IPS-NIHi7 (cell line): ENCODE data around the gene CSNK1D.

Experiments used
- DNase-seq: peaks from one replicate; pipeline ENCODE4 v3.0.0; 2012; ENCODE audit warnings: mixed read lengths; ENCODE audit errors: extremely low spot score

Gene CSNK1D

DNA sequence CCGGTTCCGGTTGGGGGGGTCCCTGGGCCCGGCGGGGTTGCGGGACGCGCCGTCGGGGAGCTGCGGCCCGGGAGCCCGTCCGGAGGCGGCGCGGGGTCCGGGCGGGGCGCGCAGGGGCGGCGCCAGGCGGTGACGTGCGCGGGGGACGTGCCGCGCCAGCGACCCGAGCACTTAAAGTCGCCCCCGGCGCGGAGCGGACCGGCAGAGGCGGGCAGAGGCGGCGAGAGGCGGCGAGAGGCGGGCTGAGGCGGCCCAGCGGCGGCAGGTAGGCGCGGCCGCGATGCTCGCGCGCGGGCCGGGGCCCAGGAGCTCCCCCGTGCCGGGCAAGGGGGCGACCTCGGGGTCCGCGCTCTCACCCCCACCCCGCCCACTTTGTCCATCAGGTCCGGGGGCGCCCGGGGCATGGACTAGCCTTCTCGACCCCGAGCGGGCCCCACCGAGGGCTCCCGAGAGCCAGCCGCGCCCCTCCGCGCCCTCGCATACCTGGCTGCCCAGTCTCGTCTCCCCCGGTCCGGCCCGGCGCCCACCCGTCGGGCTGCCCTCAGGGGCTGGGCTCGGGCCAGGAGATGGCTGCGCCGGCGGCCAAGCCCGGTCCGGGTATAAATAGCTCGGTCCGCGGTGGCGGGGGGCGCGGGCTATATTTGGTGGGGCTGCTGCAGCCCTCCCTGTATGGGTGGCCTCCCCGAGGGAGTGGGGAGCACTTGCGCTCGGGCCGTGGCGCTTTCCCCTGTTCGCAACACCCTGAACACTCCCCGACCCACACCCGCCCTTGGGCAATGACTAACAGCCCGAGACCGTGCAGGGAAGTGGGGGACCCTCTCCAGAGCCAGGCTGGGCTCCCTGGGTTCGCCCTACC, 44.4 kb downstream of the CSNK1D start, which contains the start of gene SLC16A3:
Gene SLC16A3 (plus strand): TSS at position 201 of the 856 bp plus-strand sequence. CDS start 6,967 bp downstream, outside the sequence.
- peak; percentile 79 for DNase-seq

DNA sequence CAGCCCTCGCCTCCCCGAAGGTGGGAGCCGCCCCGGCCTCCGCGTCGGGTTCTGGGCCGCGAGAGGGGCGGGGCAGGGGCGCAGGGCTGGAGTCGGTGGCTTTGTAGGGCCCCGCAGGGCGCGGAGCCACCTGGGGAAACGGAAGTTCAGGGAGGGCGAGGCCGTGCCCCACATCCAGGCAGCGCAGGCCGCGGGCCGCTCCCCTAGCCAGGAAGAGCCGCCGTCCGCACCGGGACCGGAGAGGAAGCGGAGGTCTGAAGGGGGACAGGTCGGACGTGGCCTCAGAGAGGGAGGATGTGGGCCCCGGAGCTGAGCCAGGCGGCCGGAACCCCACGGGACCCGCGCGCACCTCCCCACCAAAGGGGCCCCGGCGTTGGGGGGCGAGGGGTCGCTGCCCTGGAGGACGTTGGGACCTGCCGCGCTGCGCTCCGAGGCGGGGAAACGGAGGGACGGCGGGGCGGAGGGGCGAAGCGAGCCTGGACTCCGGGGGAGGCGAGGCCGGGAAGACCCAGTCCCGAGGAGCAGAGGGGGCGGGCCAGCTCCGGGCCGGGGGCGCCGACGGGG, 45.1 kb downstream of the CSNK1D start:
- DNase-seq: peak; percentile 51

DNA sequence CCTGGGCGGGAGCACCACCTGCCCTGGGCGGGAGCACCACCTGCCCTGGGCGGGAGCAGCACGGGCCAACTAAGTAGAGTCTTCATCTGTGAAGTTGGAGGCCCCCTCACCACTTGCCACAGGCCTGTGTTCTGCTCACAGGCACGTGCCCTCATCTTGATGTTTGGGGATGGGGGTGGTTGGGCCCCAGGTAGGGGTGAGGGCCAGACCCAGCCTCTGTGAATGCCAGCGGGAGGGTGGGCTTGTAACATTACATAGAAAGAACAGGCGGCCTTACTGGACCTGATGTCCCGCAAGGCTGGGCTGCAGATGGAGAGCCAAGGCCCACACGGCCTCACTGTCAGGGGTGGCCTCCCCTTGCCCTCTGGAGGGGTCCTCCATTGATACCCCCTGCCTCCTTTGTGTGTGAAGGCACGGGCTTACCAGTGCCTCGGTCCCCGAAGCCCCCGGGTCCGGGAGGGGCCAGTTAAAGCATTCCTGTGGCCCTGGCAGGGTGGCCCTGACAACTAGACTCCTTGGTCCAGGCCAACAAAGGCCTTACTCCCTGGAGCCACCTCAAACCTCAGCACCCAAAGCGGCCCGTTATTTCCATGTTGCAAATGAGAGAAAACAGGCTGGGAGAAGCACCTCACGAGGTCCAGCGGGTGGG, 45.7 kb downstream of the CSNK1D start:
- no peak for DNase-seq

DNA sequence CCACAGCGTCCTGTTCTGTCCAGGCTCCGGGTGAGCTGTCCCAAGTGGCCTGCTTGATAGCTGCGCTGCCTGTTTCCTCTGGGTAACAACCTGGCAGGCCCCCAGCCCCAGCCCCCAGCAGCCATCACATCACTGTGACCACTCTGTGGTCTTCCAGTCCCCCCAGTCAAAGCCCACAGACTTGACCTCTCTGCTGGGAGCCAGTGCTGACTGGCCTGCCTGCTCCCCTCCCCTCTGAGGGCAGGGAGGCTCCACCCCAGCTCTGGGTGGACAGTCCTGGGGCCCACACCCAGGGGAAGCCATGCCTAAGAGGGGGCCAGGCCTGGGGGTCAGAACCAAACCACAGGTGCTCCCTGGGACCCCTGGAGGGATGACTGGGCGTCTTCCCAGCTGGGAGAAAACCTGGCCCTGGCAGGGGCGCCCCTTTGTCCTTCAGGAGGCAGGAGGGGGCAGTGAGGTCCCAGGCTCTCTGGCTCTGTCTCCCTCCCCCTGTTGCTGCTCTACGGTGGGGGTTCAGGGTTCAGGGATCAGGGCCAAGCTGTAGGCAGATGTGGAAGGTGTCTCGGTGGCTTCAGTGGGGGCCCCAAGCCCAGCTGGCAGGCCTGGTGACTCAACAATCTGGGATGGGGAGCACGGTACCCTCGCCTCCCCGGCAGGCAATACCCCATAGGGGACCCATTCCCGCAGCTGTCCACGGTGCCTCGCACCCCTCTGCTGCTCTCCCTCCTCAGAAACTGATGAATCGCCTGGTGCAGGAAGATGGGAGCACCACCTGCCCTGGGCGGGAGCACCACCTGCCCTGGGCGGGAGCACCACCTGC, 46.5 kb downstream of the CSNK1D start:
- no peak for DNase-seq

DNA sequence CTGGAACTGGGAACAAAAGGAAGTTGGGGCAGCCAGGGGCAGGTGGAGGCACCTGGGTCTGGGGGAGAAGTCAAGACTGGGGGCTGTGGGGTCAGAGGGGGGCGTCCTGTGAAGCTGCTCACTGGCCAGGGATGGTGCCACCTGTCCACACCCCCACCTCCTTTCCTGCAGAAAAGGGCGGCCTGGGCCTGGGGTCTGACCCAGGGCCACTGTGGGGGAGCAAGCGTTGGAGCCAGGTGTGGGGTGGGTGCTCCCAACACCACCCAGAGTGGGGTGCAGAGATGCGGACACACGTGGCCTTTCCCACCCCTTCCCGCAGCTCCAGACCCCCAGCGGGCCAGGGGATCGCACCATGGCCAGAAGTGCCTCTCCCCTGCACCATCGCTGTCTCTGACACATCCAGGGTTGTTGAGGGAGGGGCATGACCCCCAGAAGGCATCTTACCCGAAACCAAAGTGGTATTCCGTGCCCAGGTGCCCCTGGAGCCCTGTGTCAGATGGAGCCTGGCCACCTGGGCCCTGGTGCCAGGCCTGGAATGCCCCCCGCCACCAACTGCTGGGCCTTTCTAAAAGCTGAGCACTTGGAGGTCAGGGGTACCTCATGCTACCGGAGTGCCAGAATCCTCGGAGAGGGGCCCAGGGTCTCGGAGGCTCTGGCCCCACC, 47.2 kb downstream of the CSNK1D start:
- no peak for DNase-seq

DNA sequence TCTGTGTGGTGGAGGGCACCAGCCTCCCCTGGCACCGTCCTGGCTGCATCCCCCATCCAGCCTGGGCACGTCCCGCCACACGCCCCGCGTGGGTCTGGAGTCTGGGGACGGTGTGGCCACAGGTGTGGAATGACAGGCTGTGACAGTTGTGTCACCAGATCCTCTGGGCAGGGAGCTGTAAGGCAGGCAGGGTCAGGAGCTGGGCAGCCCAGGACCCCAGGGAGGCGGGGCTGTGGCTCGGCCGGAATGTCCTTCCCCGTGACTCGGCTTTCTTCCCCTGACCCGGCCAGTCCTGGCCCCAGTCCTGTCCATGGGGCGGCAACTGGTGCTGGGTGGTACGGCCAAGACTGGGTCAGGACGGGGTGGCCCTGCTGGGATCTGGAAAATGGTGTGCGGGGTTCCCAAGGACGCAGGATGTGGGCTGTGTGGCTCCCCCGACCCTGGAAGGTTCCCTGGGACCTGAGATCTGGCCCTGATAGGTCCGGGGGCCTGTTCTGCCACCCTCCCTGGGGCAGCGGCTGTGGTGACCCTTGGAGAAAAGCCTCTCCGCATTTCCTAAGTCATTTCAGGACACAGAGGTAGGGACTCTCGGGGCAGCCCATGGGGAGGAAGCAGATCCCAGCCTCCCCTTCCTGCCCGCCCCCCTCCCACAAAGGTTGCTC, 48.0 kb downstream of the CSNK1D start:
- no peak for DNase-seq

DNA sequence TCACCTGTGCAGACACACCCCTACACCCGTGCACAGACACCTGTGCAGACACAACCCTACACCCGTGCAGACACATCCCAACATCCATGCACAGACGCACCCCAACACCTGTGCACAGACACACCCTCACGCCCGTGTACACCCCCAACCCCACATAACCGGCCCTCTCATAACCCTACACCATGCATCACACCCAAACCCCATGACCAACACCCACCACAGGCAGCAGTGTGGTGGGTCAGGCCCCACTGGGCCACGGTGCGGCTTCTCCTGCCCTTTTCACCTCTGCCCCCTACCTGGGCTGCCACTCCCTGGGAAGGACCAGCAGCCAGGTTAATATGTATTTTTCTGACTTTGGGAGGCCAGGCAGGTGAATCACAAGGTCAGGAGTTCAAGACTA, 48.8 kb downstream of the CSNK1D start:
- no peak for DNase-seq

DNA sequence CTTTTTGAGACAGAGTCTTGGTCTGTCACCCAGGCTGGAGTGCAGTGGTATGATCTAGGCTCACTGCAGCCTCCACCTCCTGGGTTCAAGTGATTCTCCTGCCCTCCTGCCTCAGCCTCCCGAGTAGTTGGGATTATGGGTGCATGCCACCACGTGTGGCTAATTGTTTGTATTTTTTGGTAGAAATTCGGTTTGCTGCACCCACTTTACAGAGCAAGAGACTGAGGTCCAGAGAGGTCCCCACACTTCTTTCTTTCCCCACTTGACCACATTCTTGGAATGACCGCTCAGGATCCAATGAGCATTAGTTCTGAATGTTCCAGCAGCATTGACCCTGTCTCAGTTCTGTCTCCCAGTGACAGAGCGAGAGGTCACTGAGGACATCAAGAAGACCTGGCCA, 50.0 kb downstream of the CSNK1D start:
- no peak for DNase-seq

- no peak for DNase-seq
These were observed 50.7 kb downstream of the CSNK1D start for GRCh38 chr17:82222816-82223215.

DNA sequence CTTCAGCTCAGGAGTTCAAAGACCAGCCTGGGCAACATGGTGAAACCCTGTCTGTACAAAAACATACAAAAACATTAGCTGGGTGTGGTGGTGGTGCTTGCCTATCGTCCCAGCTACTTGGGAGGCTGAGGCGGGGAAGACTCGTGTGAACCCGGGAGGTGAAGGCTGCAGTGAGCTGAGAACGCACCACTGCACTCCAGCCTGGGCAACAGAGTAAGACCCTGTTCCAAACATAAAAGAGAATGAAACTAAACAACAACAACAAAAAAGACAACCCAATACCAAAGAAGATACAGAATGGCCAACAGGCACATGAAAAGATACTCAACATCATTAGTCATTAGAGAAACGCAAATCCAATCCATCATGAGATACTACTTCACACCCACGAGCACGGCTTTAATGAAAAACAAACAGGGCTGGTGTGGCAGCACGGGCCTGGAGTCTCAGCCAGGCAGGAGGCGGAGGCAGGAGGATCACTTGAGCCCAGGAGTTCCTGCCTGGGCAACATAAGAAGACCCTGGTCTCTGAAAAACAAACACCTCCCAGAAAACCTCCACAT, 52.1 kb downstream of the CSNK1D start:
- DNase-seq: no peak

- DNase-seq: no peak
These were observed 53.5 kb downstream of the CSNK1D start for GRCh38 chr17:82219753-82220709.

DNA sequence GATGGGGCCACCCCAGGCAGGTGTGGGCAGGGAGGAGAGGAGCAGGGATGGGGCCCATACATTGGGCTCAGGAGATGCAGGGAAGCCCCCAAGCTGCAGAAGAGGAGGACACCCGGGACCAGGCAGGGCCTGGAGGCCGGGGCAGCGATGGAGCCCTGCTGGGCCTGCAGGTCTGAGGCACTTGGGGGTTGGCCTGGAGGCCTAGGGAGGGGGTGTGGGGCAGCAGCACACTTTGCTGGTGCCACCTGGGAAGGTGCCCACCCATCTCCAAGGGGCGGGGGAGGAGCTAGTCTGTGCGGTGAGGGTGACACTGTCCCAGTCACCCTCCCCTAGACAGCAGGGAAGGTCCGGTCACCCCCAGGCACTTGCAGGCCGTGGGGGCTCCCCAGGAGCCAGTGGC, 54.4 kb downstream of the CSNK1D start:
- no peak for DNase-seq

- DNase-seq: no peak
These were observed 55.0 kb downstream of the CSNK1D start for GRCh38 chr17:82218349-82219075.

DNA sequence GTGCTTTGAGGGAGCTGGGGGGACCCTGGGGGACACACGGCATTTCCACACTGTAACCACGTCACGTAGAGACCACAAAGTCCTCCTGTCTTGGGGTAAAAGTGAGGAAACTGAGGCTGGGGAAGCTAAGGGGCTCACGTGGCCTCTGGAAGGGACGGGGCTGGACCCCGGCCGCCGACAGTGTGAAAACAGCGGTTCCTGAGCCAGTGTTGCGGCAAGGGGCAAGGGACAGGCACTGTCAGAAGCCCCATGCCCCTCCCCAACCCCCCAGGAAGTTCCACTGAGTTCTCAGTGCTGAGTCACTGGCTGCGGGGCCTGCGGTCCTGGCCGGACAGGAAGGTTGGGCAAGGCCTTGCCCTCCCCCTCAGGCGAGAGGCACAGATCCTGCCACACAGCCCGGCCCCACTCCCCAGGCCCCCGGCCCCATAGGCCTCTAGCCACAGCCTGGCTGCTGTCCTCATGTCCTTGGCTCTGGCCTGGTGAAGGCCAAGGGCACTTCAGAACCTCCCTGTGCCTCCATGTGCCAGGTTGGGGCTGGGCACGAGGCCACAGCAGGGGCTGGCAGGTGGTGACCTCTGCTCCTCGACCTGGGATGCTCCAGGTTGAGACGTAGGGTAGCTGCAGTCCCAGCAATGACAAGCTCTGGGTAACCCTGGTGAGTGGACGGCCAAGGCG, 55.8 kb downstream of the CSNK1D start:
- no peak for DNase-seq

DNA sequence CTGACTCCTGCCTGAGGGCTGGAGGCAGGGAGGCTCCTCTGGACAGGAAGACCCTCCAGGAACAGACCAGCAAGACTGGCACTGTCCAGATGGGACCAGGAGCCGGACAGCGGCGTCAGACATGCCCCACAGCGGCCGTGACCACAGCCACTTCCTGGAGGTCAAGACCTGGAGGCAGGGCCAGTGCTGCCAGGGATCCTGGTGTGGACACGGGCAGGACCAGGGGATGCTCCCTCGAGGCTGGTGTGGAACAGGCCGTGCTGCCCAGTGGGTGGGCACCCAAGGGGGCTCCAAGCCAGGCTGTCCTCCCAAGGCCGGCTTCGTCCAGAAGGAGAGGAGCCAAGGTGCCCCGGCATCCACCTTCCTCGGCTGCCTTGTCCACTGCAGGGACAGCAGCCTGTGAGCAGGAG, 56.4 kb downstream of the CSNK1D start:
- no peak for DNase-seq

- no peak for DNase-seq
These were observed 57.0 kb downstream of the CSNK1D start for GRCh38 chr17:82216301-82217119.

DNA sequence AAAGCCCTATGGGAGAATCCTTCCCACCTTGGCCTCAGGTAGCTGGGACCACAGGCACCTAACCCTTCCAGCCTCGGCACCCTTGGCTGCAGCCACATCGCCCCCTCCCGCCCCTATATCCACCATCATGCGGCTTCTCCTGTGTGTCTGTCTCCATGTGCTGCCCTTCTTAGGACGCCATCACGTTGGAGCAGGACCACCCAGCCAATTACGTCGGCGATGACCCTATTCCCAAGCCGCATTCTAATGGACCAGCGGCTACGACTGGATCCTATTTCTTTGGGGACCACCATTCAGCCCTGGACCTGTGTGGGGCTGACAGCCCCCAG, 57.6 kb downstream of the CSNK1D start:
- DNase-seq: no peak
